GM12878 (cell line): ENCODE results near the gene ADARB1. TPM values are rescaled to one million over a fixed set of nuclear protein-coding genes. Genes with fewer than 3 reads are reported as not detected.

ENCODE experiments used
- ATAC-seq: fragments of 200-7000 bp; cut with Tn5 transposase; 3 replicates; pipeline ENCODE4 v1.9.1; 2020; ENCODE audit warnings: mild to moderate bottlenecking, moderate library complexity
- BruUV-seq: library from RNA; stranded (reverse); fragments of 400-500 nt; replicated peaks from 2 replicates; lab custom pipeline; 2021; lab: Mats Ljungman, UMichigan
- CTCF ChIA-PET: fragments of 300-600 bp; sonication (Branson Sonifier 250); formaldehyde crosslinking; extraction: SDS; loops from one replicate; lab custom pipeline; 2021; ENCODE audit warnings: inconsistent platforms; lab: Yijun Ruan, JAX
- POLR2A ChIA-PET: fragments of 350-600 bp; formaldehyde crosslinking; extraction: SDS; loops from one replicate; lab custom pipeline; 2021; ENCODE audit warnings: inconsistent platforms; lab: Charles Lee
- RAD21 ChIA-PET: fragments of 300-600 bp; sonication (Branson Sonifier 250); formaldehyde crosslinking; loops from one replicate; lab custom pipeline; 2023; ENCODE audit warnings: antibody characterized with exemption; ENCODE audit not compliant: unreplicated experiment; lab: Charles Lee
- SMC1A ChIA-PET: fragments of 300-600 bp; sonication (Branson Sonifier 250); formaldehyde crosslinking; loops from one replicate; lab custom pipeline; 2023; ENCODE audit not compliant: unreplicated experiment, uncharacterized antibody; lab: Charles Lee
- DNase-seq: peaks from one replicate; pipeline ENCODE4 v3.0.0-alpha.2; 2011; ENCODE audit warnings: low read depth, low spot score
- FAIRE-seq: peaks from 3 replicates; lab custom pipeline; 2011; peaks lifted over from hg19 to GRCh38; lab: Jason Lieb, UNC
- H2AFZ ChIP-seq: 2 replicates; pipeline ENCODE4 v1.6.0; 2011; ENCODE audit warnings: low read depth, low read length, control low read depth; ENCODE audit not compliant: control insufficient read depth
- H3K27ac ChIP-seq: 2 replicates; pipeline ENCODE4 v1.5.1; 2011; ENCODE audit warnings: control low read depth; ENCODE audit not compliant: control insufficient read depth, insufficient read depth
- H3K27me3 ChIP-seq, 2 experiments: replicated peaks in 1 of 2; 2 replicates each; pipeline versions ENCODE4 v1.6.0 to v1.6.1; 2011; ENCODE audit warnings: low read length in 1 of 2; ENCODE audit not compliant: control insufficient read depth in 2 of 2, insufficient read depth in 2 of 2
- H3K36me3 ChIP-seq, 2 experiments: 2 replicates each; pipeline ENCODE4 v1.5.1; 2011; ENCODE audit warnings: low read length in 1 of 2; ENCODE audit not compliant: control insufficient read depth in 2 of 2, insufficient read depth in 2 of 2
- H3K4me1 ChIP-seq: 2 replicates; pipeline ENCODE4 v1.6.1; 2011; ENCODE audit warnings: mild to moderate bottlenecking, low read length, moderate library complexity, mixed read lengths; ENCODE audit not compliant: control insufficient read depth, insufficient read depth
- H3K4me2 ChIP-seq: 2 replicates; pipeline ENCODE4 v1.6.0; 2011; ENCODE audit warnings: control low read depth; ENCODE audit not compliant: control insufficient read depth, insufficient read depth
- H3K4me3 ChIP-seq: fragments of 200-600 bp; sonication (generic); 2 replicates; pipeline ENCODE4 v1.5.1; 2016
- H3K79me2 ChIP-seq: 2 replicates; pipeline ENCODE4 v1.6.0; 2011; ENCODE audit warnings: low read length; ENCODE audit not compliant: control insufficient read depth, insufficient read depth
- H3K9ac ChIP-seq: 2 replicates; pipeline ENCODE4 v1.8.0; 2011; ENCODE audit warnings: low read length, control low read depth, mixed read lengths; ENCODE audit not compliant: control insufficient read depth, insufficient read depth
- H3K9me3 ChIP-seq: replicated peaks from 3 replicates; pipeline ENCODE4 v1.5.1; 2011; ENCODE audit warnings: mild to moderate bottlenecking, low read length; ENCODE audit not compliant: control insufficient read depth, insufficient read depth
- H4K20me1 ChIP-seq: 2 replicates; pipeline ENCODE4 v1.6.0; 2011; ENCODE audit not compliant: control insufficient read depth, insufficient read depth
- BCL3 ChIP-seq: IDR thresholded peaks from 2 replicates; pipeline ENCODE4 v1.6.1; 2011; ENCODE audit warnings: borderline replicate concordance, low read depth, mild to moderate bottlenecking, moderate library complexity, low read length; ENCODE audit not compliant: insufficient read depth, poor library complexity, severe bottlenecking
- CBX3 ChIP-seq: fragments of 200-600 bp; sonication (generic); IDR thresholded peaks from 2 replicates; pipeline ENCODE4 v1.6.1; 2016; ENCODE audit warnings: low read depth, borderline replicate concordance
- MAX ChIP-seq: IDR thresholded peaks from 2 replicates; pipeline ENCODE4 v1.6.1; 2012; ENCODE audit warnings: low read depth, low read length, improper control_type of control experiment
- MLLT1 ChIP-seq: fragments of 450-650 bp; IDR thresholded peaks from 2 replicates; pipeline ENCODE4 v1.6.1; 2016; ENCODE audit warnings: mild to moderate bottlenecking
- MTA2 ChIP-seq: fragments of 450-650 bp; IDR thresholded peaks from 2 replicates; pipeline ENCODE4 v1.6.1; 2016; ENCODE audit warnings: low read depth, mild to moderate bottlenecking, moderate library complexity
- NFYB ChIP-seq: IDR thresholded peaks from 2 replicates; pipeline ENCODE4 v1.6.1; 2011; ENCODE audit warnings: low read depth, mild to moderate bottlenecking, low read length, improper control_type of control experiment, moderate library complexity; ENCODE audit not compliant: insufficient read depth
- POLR2A ChIP-seq: IDR thresholded peaks from 2 replicates; pipeline ENCODE4 v1.6.1; 2011; ENCODE audit warnings: low read depth, mild to moderate bottlenecking, low read length
- PRDM15 ChIP-seq: fragments of 450-650 bp; formaldehyde crosslinking; IDR thresholded peaks from 2 replicates; pipeline ENCODE4 v1.4.0; 2020; ENCODE audit warnings: mild to moderate bottlenecking, moderate library complexity
- RB1 ChIP-seq: fragments of 450-650 bp; formaldehyde crosslinking; IDR thresholded peaks from 2 replicates; pipeline ENCODE4 v1.6.1; 2017; ENCODE audit warnings: mild to moderate bottlenecking, borderline replicate concordance
- RBBP5 ChIP-seq: fragments of 200-600 bp; sonication (generic); conservative IDR thresholded peaks from 2 replicates; pipeline ENCODE4 v1.6.1; 2016
- SKIL ChIP-seq: fragments of 450-650 bp; IDR thresholded peaks from 2 replicates; pipeline ENCODE4 v1.6.1; 2017; ENCODE audit warnings: mild to moderate bottlenecking, low read depth, inconsistent platforms; ENCODE audit not compliant: poor library complexity, severe bottlenecking
- TBL1XR1 ChIP-seq: IDR thresholded peaks from 2 replicates; pipeline ENCODE4 v1.6.1; 2012; ENCODE audit warnings: low read depth, low read length, improper control_type of control experiment
- TCF12 ChIP-seq: IDR thresholded peaks from 2 replicates; pipeline ENCODE4 v1.6.1; 2011; ENCODE audit warnings: low read depth, mild to moderate bottlenecking, low read length
- YBX1 ChIP-seq: fragments of 450-650 bp; IDR thresholded peaks from 2 replicates; pipeline ENCODE4 v1.6.1; 2016; ENCODE audit warnings: antibody characterized with exemption
- ZBED1 ChIP-seq: IDR thresholded peaks from 2 replicates; pipeline ENCODE4 v1.6.1; 2016; ENCODE audit warnings: borderline replicate concordance
- ZNF217 ChIP-seq: fragments of 450-650 bp; IDR thresholded peaks from 2 replicates; pipeline ENCODE4 v1.6.1; 2017; ENCODE audit warnings: antibody characterized with exemption, mild to moderate bottlenecking
- ZNF622 ChIP-seq: fragments of 450-650 bp; IDR thresholded peaks from 2 replicates; pipeline ENCODE4 v1.6.1; 2017; ENCODE audit warnings: mild to moderate bottlenecking, inconsistent platforms
- WGBS: methylation state at CpG from one replicate; pipeline ENCODE4 v1.1.6; 2016; ENCODE audit warnings: low lambda C conversion rate; ENCODE audit not compliant: insufficient replicate concordance, insufficient coverage; ENCODE audit errors: missing lambda C conversion rate; 5-methylcytosine and 5-hydroxymethylcytosine counted together
- in situ Hi-C: fragments of 300-500 bp; cut with MboI; formaldehyde crosslinking; loops from 9 replicates; pipeline ENCODE4 v1.14.3; 2018; ENCODE audit warnings: mixed read lengths
- intact Hi-C: fragments of 100-400 bp; cut with micrococcal nuclease; formaldehyde crosslinking; loops from one replicate; pipeline ENCODE4 v1.14.2; 2022; ENCODE audit not compliant: unreplicated experiment
- polyA plus RNA-seq, 11 experiments: library from polyadenylated mRNA; depleted of rRNA in 4 of 11; unstranded in 6 of 11; stranded (reverse) in 5 of 11; fragments of >200 nt; fragmentation: Nextera tagmentation in 4 of 11; fragmentation: Illumina TruSeq in 1 of 11; extraction: Ambion mirVana in 4 of 11; extraction: Trizol in 1 of 11; gene quantifications; 1 replicate in 1 of 11; 2 replicates in 10 of 11; pipeline versions ENCODE4 v1.2.1 to v1.2.3, GENCODE V29; 2011 to 2016; ENCODE audit warnings: inconsistent platforms in 2 of 11, missing spikeins in 2 of 11, low read depth in 1 of 11
- total RNA-seq, 4 experiments: library from RNA; depleted of rRNA in 3 of 4; stranded (reverse); fragments of >200 nt in 3 of 4; fragmentation: Illumina TruSeq in 1 of 4; extraction: Trizol in 1 of 4; gene quantifications; 2 replicates each; pipeline versions ENCODE4 v1.2.1 to v1.2.3, GENCODE V29; 2013 to 2021

ADARB1 gene
- total and polyA plus RNA-seq, 10 of the 15 experiments (the other 5 are each of a cell fraction or from before 2014, with no cell fraction given), result 5.7 to 61.7 (median 25.3) TPM

GRCh38 chr21:45213392-45213791 lies 139.0 kb downstream of the ADARB1 start:
- ATAC-seq (no peak), FAIRE-seq (no peak), DNase-seq (no peak)
- Histone ChIP-seq H3K36me3 (no peaks in the 10 kb centered on the region; a peak in 2 of 4 replicates), H4K20me1 (no peaks in the 10 kb centered on the region), H3K9me3 (peaks cover 3% of the 10 kb centered on the region; the same call in 2 of the 3 replicates), H3K4me1 (peaks cover 17% of the 10 kb centered on the region), H3K79me2 (no peaks in the 10 kb centered on the region), H3K4me3 (no peak overlapping the region), H2AFZ (no peak overlapping the region), H3K4me2 (no peak overlapping the region), H3K27ac (no peak overlapping the region), H3K9ac (no peak overlapping the region), H3K27me3 (no peaks in the 10 kb centered on the region)
- CTCF ChIA-PET, result interaction anchor here (0.9 kb wide), 1 partner anchor 61 kb away, joined by 3 read pairs; no protein-coding TSS in a partner anchor
- intact Hi-C loops, result loop anchor here (5.0 kb wide), 1 partner anchor 61 kb away; no protein-coding TSS in a partner anchor
- in situ Hi-C loops, result no loop called here
- POLR2A ChIA-PET, result no interaction called here
- RAD21 ChIA-PET, result interaction anchor here (1.0 kb wide), 1 partner anchor 74 kb away, joined by 5 read pairs; the partner anchor contains the start of gene POFUT2
- WGBS, result 6% methylated on average over 2 of the region's 2 CpGs
- no TSS peak for BruUV-seq
- SMC1A ChIA-PET, result interaction anchor here (1.2 kb wide), 1 partner anchor 44 kb away, joined by 3 read pairs; no protein-coding TSS in a partner anchor
- TF ChIP-seq ZNF217 (no peak), BCL3 (no peak), SKIL (no peak), TBL1XR1 (no peak), ZNF622 (no peak), CBX3 (no peak), RB1 (no peak), NFYB (no peak), ZBED1 (no peak), YBX1 (no peak), POLR2A (no peak), MTA2 (no peak), PRDM15 (CRISPR knock-in tag) (no peak), MAX (no peak), MLLT1 (no peak), TCF12 (no peak), RBBP5 (no peak)
